ENCODE results near the gene ATP4B.

The ATP4B gene

DNA sequence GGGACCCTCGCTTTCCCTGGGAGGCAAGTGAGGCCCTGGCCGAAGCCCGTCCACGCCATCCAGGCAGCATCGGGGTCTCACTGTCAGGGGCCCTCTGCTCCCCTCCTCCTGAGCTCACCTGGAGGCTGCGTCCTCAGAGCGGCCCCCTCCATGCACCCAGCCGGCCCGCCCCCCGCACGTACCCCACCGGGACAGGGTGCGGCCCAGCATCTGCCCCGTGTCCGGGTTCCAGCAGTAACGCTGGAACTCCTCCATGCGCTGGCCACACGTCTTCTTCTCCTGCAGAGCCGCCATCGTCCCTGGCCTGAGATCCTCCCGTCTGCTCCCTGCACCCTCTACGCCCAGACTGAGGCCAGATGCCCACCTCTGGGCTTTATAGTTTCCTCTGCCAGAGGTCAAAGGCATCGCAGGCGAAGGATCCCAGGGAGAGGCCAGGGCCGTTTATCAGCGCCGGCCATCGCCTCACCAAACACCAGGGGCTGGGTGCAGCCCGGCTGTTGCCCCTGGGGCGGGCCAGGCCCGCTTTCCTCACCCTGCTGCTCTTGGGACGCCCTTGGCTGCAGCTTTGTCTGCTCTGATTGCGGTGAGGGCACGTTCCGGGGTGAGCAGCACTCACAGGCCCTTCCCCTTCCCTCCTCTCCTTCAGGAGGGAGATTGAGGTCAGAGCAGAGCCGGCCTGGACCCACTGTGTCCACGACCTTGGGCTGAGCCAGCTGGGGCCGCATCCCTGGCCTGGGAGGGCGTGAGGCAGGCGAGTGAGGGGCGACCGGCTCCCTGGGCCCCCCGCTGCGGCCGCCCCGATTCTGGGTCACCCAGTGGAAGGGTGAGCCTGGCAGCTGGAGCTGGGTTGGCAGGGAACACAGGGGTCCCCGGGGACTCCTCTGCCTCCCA, at the start of gene ATP4B:
ATP4B (minus strand) TSS at position 348 of the 891 bp plus-strand sequence; CDS start at position 294, 54 bp downstream.
- H3K27me3 ChIP-seq (ENCODE audit: insufficient read depth, low read length): no peaks in the 10 kb centered on the region
- H3K9ac ChIP-seq (ENCODE audit: low read depth, low read length): no peak within 1 kb of the TSS
- no peak within 1 kb of the TSS for H3K27ac ChIP-seq (ENCODE audit: low read length)
- no peak within 1 kb of the TSS for H3K4me3 ChIP-seq (ENCODE audit: low read length)
- H3K9me3 ChIP-seq (ENCODE audit: insufficient read depth, low read depth, low read length): 0 out of 2 replicates have a peak, but pooled peaks cover 2% of the 10 kb centered on the region
- no peaks in the 10 kb centered on the region for H3K36me3 ChIP-seq (ENCODE audit: insufficient read depth, low read depth, low read length)
- H3K4me1 ChIP-seq (ENCODE audit: insufficient read depth, low read length): no peaks in the 10 kb centered on the region

DNA sequence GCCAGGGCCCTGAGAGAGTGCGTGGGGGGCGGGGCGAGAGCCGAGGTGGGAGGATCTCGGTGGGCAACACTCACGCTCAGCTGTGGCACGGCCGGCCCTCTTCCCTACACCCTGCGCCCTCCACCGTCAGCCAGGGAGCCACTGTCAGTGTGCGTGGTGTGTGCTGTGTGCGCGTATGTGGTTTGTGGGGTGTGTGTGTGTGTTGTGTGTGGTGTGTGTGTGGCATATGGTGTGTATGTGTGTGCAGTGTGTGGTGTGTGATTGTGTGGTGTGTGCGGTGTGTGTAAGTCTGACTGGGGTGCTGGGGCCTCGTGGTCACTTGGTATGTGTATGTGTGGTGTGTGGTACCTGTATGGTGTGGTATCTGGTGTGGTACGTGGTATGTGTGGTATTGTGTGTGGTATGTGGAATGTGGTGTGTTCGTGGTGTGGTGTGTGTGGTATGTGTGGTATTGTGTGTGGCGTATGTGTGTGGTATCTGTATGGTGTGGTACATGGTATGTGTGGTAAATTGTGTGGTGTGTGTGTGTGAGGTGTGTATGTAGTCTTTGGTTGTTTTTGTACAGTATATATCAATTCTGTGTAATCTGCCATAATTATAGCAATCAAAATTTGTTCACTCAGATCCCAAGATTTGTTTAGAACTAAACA, 14.1 kb upstream of the ATP4B start:
- Histone ChIP-seq H3K27ac (ENCODE audit: low read length) (no peak overlapping the region), H3K36me3 (ENCODE audit: insufficient read depth, low read depth, low read length) (no peaks in the 10 kb centered on the region), H3K4me3 (ENCODE audit: low read length) (no peak overlapping the region), H3K9me3 (ENCODE audit: insufficient read depth, low read depth, low read length) (no peaks in the 10 kb centered on the region), H3K4me1 (ENCODE audit: insufficient read depth, low read length) (no peaks in the 10 kb centered on the region), H3K9ac (ENCODE audit: low read depth, low read length) (no peak overlapping the region), H3K27me3 (ENCODE audit: insufficient read depth, low read length) (no peaks in the 10 kb centered on the region)

DNA sequence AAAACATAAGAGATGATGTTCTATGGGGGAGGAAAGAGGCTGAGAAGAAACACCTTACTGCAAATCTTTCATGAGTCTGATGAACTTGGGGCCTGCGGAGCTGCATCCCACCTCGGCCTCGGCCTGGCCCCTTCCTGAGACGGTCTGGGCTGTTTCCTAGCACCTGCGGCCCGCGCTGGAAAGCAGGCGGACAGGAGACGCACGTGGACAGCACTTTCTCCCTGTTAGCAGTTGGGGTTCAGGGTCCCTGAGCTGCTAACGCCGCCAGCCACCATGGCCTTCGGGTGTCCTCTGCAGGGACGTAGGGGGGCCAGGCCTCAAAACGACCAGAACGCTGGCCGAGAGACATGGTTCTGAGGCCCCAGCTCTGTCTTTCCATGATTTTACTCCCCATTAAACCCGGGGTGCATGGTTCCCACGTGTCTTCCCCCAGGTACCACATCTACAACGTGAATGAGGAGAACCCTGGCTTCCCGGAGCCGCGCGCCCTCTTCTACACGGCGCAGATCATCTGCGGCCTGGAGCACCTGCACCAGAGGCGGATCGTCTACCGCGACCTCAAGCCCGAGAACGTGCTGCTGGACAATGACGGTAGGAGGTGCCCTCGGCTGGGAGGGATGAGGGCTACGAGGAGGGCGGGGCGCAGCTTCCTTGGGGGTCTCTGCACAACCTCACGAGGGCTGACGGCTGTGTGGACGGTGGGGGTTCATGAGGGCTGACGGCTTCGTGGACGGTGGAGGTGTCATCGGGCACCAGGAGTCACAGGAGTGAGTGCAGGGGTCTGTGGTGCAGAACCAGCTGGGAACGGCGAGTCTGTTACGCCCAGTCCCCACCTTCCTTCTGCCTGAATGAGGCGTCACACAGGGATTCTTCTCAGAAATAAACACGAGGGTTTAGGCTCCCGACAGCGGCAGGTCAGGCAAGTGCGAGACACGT, 13.3 kb upstream of the ATP4B start:
- no peaks in the 10 kb centered on the region for H3K27me3 ChIP-seq (ENCODE audit: insufficient read depth, low read length)
- no peaks in the 10 kb centered on the region for H3K4me1 ChIP-seq (ENCODE audit: insufficient read depth, low read length)
- H3K9ac ChIP-seq (ENCODE audit: low read depth, low read length): no peak overlapping the region
- H3K27ac ChIP-seq (ENCODE audit: low read length): no peak overlapping the region
- no peaks in the 10 kb centered on the region for H3K9me3 ChIP-seq (ENCODE audit: insufficient read depth, low read depth, low read length)
- no peaks in the 10 kb centered on the region for H3K36me3 ChIP-seq (ENCODE audit: insufficient read depth, low read depth, low read length)
- no peak overlapping the region for H3K4me3 ChIP-seq (ENCODE audit: low read length)

- H3K27ac ChIP-seq (ENCODE audit: low read length): no peak overlapping the region
- H3K27me3 ChIP-seq (ENCODE audit: insufficient read depth, low read length): no peaks in the 10 kb centered on the region
- H3K9me3 ChIP-seq (ENCODE audit: insufficient read depth, low read depth, low read length): no peaks in the 10 kb centered on the region
- H3K9ac ChIP-seq (ENCODE audit: low read depth, low read length): no peak overlapping the region
- no peaks in the 10 kb centered on the region for H3K36me3 ChIP-seq (ENCODE audit: insufficient read depth, low read depth, low read length)
- H3K4me3 ChIP-seq (ENCODE audit: low read length): no peak overlapping the region
- H3K4me1 ChIP-seq (ENCODE audit: insufficient read depth, low read length): no peaks in the 10 kb centered on the region
These were observed 12.5 kb upstream of the ATP4B start for GRCh38 chr13:113670541-113670940.

GRCh38 chr13:113669755-113670341, 11.8 kb upstream of the ATP4B start:
- no peaks in the 10 kb centered on the region for H3K4me1 ChIP-seq (ENCODE audit: insufficient read depth, low read length)
- H3K36me3 ChIP-seq (ENCODE audit: insufficient read depth, low read depth, low read length): no peaks in the 10 kb centered on the region
- H3K27ac ChIP-seq (ENCODE audit: low read length): no peak overlapping the region

DNA sequence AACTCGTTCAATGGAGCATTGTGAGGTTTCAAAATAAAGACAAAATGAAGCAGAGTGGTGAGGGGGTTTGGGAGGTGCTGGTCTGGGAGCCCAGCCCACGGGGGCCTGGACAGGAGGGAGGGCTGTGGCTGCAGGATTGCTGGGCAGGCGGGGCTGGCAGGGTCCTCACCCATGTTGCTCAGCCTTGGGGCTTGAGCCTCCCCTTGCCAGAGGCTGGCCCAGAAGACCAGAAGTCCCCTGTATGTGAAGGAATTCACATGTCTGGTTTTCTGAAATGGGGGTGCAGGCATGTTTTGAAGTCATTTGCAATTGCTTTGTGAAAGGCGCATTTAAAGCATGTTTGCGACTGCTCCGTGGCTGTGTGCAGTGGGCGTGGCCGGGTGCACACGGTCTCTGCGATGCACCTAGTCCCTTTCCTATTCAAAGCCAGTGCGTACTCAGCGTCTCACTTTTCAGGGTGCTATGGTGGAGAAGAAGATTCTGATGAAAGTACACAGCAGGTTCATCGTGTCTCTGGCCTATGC, 11.3 kb upstream of the ATP4B start:
- no peak overlapping the region for H3K4me3 ChIP-seq (ENCODE audit: low read length)
- no peak overlapping the region for H3K9ac ChIP-seq (ENCODE audit: low read depth, low read length)
- no peak overlapping the region for H3K27ac ChIP-seq (ENCODE audit: low read length)
- H3K27me3 ChIP-seq (ENCODE audit: insufficient read depth, low read length): no peaks in the 10 kb centered on the region
- no peaks in the 10 kb centered on the region for H3K36me3 ChIP-seq (ENCODE audit: insufficient read depth, low read depth, low read length)
- H3K4me1 ChIP-seq (ENCODE audit: insufficient read depth, low read length): no peaks in the 10 kb centered on the region
- H3K9me3 ChIP-seq (ENCODE audit: insufficient read depth, low read depth, low read length): no peaks in the 10 kb centered on the region

More at GRCh38 chr13:113669755-113670341, 11.8 kb upstream of the ATP4B start:
- no peaks in the 10 kb centered on the region for H3K9me3 ChIP-seq (ENCODE audit: insufficient read depth, low read depth, low read length)
- H3K27me3 ChIP-seq (ENCODE audit: insufficient read depth, low read length): no peaks in the 10 kb centered on the region
- no peak overlapping the region for H3K4me3 ChIP-seq (ENCODE audit: low read length)
- no peak overlapping the region for H3K9ac ChIP-seq (ENCODE audit: low read depth, low read length)

GRCh38 chr13:113668491-113668971, 10.5 kb upstream of the ATP4B start:
- H3K27me3 ChIP-seq (ENCODE audit: insufficient read depth, low read length): no peaks in the 10 kb centered on the region
- H3K4me3 ChIP-seq (ENCODE audit: low read length): no peak overlapping the region
- H3K9ac ChIP-seq (ENCODE audit: low read depth, low read length): no peak overlapping the region
- no peaks in the 10 kb centered on the region for H3K9me3 ChIP-seq (ENCODE audit: insufficient read depth, low read depth, low read length)
- H3K4me1 ChIP-seq (ENCODE audit: insufficient read depth, low read length): no peaks in the 10 kb centered on the region
- no peak overlapping the region for H3K27ac ChIP-seq (ENCODE audit: low read length)
- H3K36me3 ChIP-seq (ENCODE audit: insufficient read depth, low read depth, low read length): no peaks in the 10 kb centered on the region

DNA sequence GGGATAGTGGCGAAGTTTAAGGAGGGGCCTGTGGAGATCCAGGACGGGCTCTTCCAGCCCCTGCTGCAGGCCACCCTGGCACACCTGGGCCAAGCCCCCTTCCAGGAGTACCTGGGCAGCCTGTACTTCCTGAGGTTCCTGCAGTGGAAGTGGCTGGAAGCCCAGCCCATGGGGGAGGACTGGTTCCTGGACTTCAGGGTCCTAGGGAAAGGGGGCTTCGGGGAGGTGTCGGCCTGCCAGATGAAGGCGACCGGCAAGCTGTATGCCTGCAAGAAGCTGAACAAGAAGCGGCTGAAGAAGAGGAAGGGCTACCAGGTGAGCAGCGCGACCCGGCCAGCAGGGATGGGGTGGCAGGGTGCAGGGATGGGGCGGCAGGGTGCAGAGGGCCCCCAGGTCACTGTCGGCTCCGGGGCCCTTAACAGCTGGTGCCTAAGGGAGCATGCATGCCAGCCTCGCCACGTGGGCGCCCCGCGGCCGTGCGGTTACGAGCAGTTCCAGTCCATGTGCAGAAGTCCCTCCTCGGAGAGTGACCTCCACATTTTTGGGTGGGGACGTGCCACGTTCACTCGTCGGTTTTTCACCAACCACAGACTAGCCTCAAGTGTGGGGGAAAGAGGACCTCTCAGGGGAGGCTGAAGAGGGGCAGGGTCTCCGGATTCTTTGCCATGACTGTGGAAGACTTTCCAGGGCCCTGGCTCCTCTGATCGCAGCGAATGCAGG, 9.9 kb upstream of the ATP4B start:
- no peaks in the 10 kb centered on the region for H3K9me3 ChIP-seq (ENCODE audit: insufficient read depth, low read depth, low read length)
- no peaks in the 10 kb centered on the region for H3K36me3 ChIP-seq (ENCODE audit: insufficient read depth, low read depth, low read length)
- no peak overlapping the region for H3K27ac ChIP-seq (ENCODE audit: low read length)

GRCh38 chr13:113666951-113667701, 9.1 kb upstream of the ATP4B start, which contains the start of gene GRK1:
GRK1 (plus strand) TSS chr13:113667219; CDS start chr13:113667387, 168 bp downstream.
- H3K27ac ChIP-seq (ENCODE audit: low read length): no peak within 1 kb of the TSS
- no peaks in the 10 kb centered on the region for H3K9me3 ChIP-seq (ENCODE audit: insufficient read depth, low read depth, low read length)
- H3K4me1 ChIP-seq (ENCODE audit: insufficient read depth, low read length): no peaks in the 10 kb centered on the region
- no peaks in the 10 kb centered on the region for H3K27me3 ChIP-seq (ENCODE audit: insufficient read depth, low read length)
- no peak within 1 kb of the TSS for H3K4me3 ChIP-seq (ENCODE audit: low read length)
- no peak within 1 kb of the TSS for H3K9ac ChIP-seq (ENCODE audit: low read depth, low read length)
- H3K36me3 ChIP-seq (ENCODE audit: insufficient read depth, low read depth, low read length): no peaks in the 10 kb centered on the region

More for the DNA sequence above, 9.9 kb upstream of the ATP4B start:
- Histone ChIP-seq H3K4me3 (ENCODE audit: low read length) (no peak overlapping the region), H3K9ac (ENCODE audit: low read depth, low read length) (no peak overlapping the region), H3K27me3 (ENCODE audit: insufficient read depth, low read length) (no peaks in the 10 kb centered on the region), H3K4me1 (ENCODE audit: insufficient read depth, low read length) (no peaks in the 10 kb centered on the region)

- H3K27ac ChIP-seq (ENCODE audit: low read length): no peak overlapping the region
- no peak overlapping the region for H3K9ac ChIP-seq (ENCODE audit: low read depth, low read length)
- H3K36me3 ChIP-seq (ENCODE audit: insufficient read depth, low read depth, low read length): no peaks in the 10 kb centered on the region
- H3K9me3 ChIP-seq (ENCODE audit: insufficient read depth, low read depth, low read length): 0 out of 2 replicates have a peak, but pooled peaks cover under 1% of the 10 kb centered on the region
- no peaks in the 10 kb centered on the region for H3K27me3 ChIP-seq (ENCODE audit: insufficient read depth, low read length)
- H3K4me1 ChIP-seq (ENCODE audit: insufficient read depth, low read length): no peaks in the 10 kb centered on the region
- H3K4me3 ChIP-seq (ENCODE audit: low read length): no peak overlapping the region
These were observed 8.3 kb upstream of the ATP4B start for GRCh38 chr13:113666329-113666670.
